PC-3 (cell line): ENCODE results near the gene RREB1.

Experiments used
- EZH2 ChIP-seq: fragments of 300-600 bp; sonication (generic); IDR thresholded peaks from one replicate; pipeline ENCODE4 v1.6.1; 2017; ENCODE audit warnings: antibody characterized with exemption, mild to moderate bottlenecking, low read length; ENCODE audit not compliant: unreplicated experiment
- EZH2phosphoT487 ChIP-seq: fragments of 300-600 bp; sonication (generic); IDR thresholded peaks from 2 replicates; pipeline ENCODE4 v1.6.1; 2018; ENCODE audit warnings: mild to moderate bottlenecking, antibody characterized with exemption, low read length, borderline replicate concordance
- TF ChIP-seq, protein P1 (sequence below): fragments of 300-600 bp; sonication (generic); conservative IDR thresholded peaks from 2 replicates; pipeline ENCODE4 v1.5.1; 2017; ENCODE audit warnings: antibody characterized with exemption, low read depth, mild to moderate bottlenecking, low read length

DNA sequence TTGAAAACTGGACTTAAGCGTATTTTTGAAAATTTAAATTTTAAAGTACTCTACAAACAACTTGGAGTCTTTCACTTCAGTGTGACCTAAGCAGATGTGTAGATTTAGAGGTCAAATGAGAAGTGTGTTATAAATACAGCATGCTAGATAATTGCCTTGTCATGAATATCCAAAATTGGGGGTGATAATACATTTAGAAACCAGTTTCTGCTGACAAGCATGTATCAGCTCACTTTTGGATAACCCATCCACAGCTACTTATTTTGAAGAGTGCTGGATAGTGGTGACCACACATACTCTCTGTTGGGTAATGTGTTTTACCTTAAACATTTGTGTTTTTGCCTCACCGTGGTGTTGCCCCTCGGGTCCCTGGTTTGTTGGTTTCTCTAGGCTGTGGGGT lies 14.9 kb downstream of the RREB1 start:
- TF ChIP-seq, protein P1, sequence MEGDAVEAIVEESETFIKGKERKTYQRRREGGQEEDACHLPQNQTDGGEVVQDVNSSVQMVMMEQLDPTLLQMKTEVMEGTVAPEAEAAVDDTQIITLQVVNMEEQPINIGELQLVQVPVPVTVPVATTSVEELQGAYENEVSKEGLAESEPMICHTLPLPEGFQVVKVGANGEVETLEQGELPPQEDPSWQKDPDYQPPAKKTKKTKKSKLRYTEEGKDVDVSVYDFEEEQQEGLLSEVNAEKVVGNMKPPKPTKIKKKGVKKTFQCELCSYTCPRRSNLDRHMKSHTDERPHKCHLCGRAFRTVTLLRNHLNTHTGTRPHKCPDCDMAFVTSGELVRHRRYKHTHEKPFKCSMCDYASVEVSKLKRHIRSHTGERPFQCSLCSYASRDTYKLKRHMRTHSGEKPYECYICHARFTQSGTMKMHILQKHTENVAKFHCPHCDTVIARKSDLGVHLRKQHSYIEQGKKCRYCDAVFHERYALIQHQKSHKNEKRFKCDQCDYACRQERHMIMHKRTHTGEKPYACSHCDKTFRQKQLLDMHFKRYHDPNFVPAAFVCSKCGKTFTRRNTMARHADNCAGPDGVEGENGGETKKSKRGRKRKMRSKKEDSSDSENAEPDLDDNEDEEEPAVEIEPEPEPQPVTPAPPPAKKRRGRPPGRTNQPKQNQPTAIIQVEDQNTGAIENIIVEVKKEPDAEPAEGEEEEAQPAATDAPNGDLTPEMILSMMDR: no peak
- no peak for TF ChIP-seq EZH2phosphoT487
- no peak for TF ChIP-seq EZH2
